HCT116 (cell line): ENCODE data around the gene WDR90. TPM values are rescaled to one million over a fixed set of nuclear protein-coding genes. Genes with fewer than 3 reads are reported as not detected.
A peak's percentile ranks its signal among the peaks of the same experiment; 100 is the strongest.

Experiments used
- ATAC-seq: fragments of 200-7000 bp; cut with Tn5 transposase; 2 replicates; pipeline ENCODE4 v1.9.1; 2020; ENCODE audit warnings: mild to moderate bottlenecking, moderate library complexity
- BruUV-seq: library from RNA; stranded (reverse); fragments of 400-500 nt; replicated peaks from 2 replicates; lab custom pipeline; 2021; lab: Mats Ljungman, UMichigan
- CTCF ChIA-PET: fragments of 300-600 bp; sonication (Branson Sonifier 250); formaldehyde crosslinking; loops from one replicate; lab custom pipeline; 2021; ENCODE audit warnings: antibody characterized with exemption; lab: Charles Lee
- POLR2A ChIA-PET: fragments of 300-600, 350-600 bp; sonication (Branson Sonifier 250); formaldehyde crosslinking; loops from one replicate; lab custom pipeline; 2021; ENCODE audit warnings: antibody characterized with exemption; lab: Charles Lee
- RAD21 ChIA-PET, 2 experiments: fragments of 300-600 bp; sonication (Branson Sonifier 250); formaldehyde crosslinking; loops; one replicate each; lab custom pipeline; 2023; ENCODE audit warnings: low total read pairs in 2 of 2; ENCODE audit not compliant: uncharacterized antibody in 2 of 2, unreplicated experiment in 2 of 2, low non-redundant PET in 1 of 2; lab: Charles Lee
- DNase-seq: peaks from one replicate; pipeline ENCODE4 v3.0.0-alpha.2; 2010; ENCODE audit warnings: low read depth, low spot score
- H2AFZ ChIP-seq: fragments of 200-600 bp; shearing (Covaris generic), sonication (generic); 2 replicates; pipeline ENCODE4 v1.6.1; 2017; ENCODE audit warnings: low read depth, mixed run types, mixed read lengths, antibody characterized with exemption, low read length; ENCODE audit not compliant: poor library complexity, severe bottlenecking
- H3K27ac ChIP-seq: 2 replicates; pipeline ENCODE4 v1.5.1; 2012; ENCODE audit warnings: low read depth, low read length
- H3K27me3 ChIP-seq: fragments of 200-600 bp; sonication (generic); 2 replicates; pipeline ENCODE4 v1.6.1; 2016; ENCODE audit warnings: mixed run types, low read length, mixed read lengths; ENCODE audit not compliant: insufficient read depth
- H3K36me3 ChIP-seq, 2 experiments: fragments of 200-500 bp in 1 of 2; fragments of 200-600 bp in 1 of 2; sonication (Bioruptor generic) in 1 of 2; sonication (generic) in 1 of 2; 2 replicates each; pipeline versions ENCODE4 v1.5.1 to v1.6.1; 2014 to 2016; ENCODE audit warnings: low read length in 2 of 2, inconsistent platforms in 1 of 2, mixed read lengths in 1 of 2, mixed run types in 1 of 2; ENCODE audit not compliant: insufficient read depth in 2 of 2, control insufficient read depth in 1 of 2
- H3K4me1 ChIP-seq, 2 experiments: fragments of 200-600 bp in 1 of 2; sonication (generic) in 1 of 2; 2 replicates each; pipeline versions ENCODE4 v1.5.1 to v1.6.1; 2012 to 2017; ENCODE audit warnings: low read length in 2 of 2, inconsistent platforms in 1 of 2, mild to moderate bottlenecking in 1 of 2, mixed read lengths in 1 of 2, mixed run types in 1 of 2, moderate library complexity in 1 of 2; ENCODE audit not compliant: insufficient read depth in 2 of 2, control insufficient read depth in 1 of 2
- H3K4me2 ChIP-seq: fragments of 200-600 bp; sonication (generic); 2 replicates; pipeline ENCODE4 v1.6.1; 2017; ENCODE audit warnings: mixed run types, low read length, mixed read lengths
- H3K4me3 ChIP-seq, 2 experiments: fragments of 200-600 bp in 1 of 2; sonication (generic) in 1 of 2; replicated peaks in 1 of 2; 2 replicates each; pipeline ENCODE4 v1.5.1; 2011 to 2016; ENCODE audit warnings: low read length in 2 of 2, control low read depth in 1 of 2, low read depth in 1 of 2, mild to moderate bottlenecking in 1 of 2, mixed read lengths in 1 of 2, mixed run types in 1 of 2
- H3K79me2 ChIP-seq: fragments of 200-600 bp; sonication (generic); 2 replicates; pipeline ENCODE4 v1.6.1; 2017; ENCODE audit warnings: mild to moderate bottlenecking, mixed run types, low read length, moderate library complexity, mixed read lengths; ENCODE audit not compliant: insufficient read depth
- H3K9ac ChIP-seq: fragments of 200-600 bp; sonication (generic); 2 replicates; pipeline ENCODE4 v1.6.1; 2016; ENCODE audit warnings: low read length, mixed read lengths
- H3K9me2 ChIP-seq: fragments of 200-600 bp; sonication (generic), shearing (Covaris generic); 2 replicates; pipeline ENCODE4 v1.6.1; 2017; ENCODE audit warnings: mixed run types, mild to moderate bottlenecking, moderate library complexity; ENCODE audit not compliant: insufficient read depth
- H3K9me3 ChIP-seq, 2 experiments: fragments of 200-500 bp in 1 of 2; fragments of 200-600 bp in 1 of 2; sonication (Bioruptor generic) in 1 of 2; sonication (generic) in 1 of 2; 2 replicates each; pipeline ENCODE4 v1.6.1; 2014 to 2017; ENCODE audit warnings: low read length in 2 of 2, mixed read lengths in 2 of 2, inconsistent platforms in 1 of 2, low read depth in 1 of 2, mild to moderate bottlenecking in 1 of 2, mixed run types in 1 of 2, moderate library complexity in 1 of 2; ENCODE audit not compliant: control insufficient read depth in 1 of 2, insufficient read depth in 1 of 2
- H4K20me1 ChIP-seq: fragments of 200-600 bp; sonication (generic), shearing (Covaris generic); 2 replicates; pipeline ENCODE4 v1.6.1; 2017; ENCODE audit warnings: mixed run types, mild to moderate bottlenecking, moderate library complexity; ENCODE audit not compliant: insufficient read depth
- EGR1 ChIP-seq: IDR thresholded peaks from 2 replicates; pipeline ENCODE4 v1.6.1; 2012; ENCODE audit warnings: low read depth
- EZH2phosphoT487 ChIP-seq: fragments of 200-600 bp; IDR thresholded peaks from 2 replicates; pipeline ENCODE4 v1.6.1; 2018; ENCODE audit warnings: antibody characterized with exemption, borderline replicate concordance
- JUND ChIP-seq: IDR thresholded peaks from 2 replicates; pipeline ENCODE4 v1.6.1; 2012
- POLR2A ChIP-seq: IDR thresholded peaks from 2 replicates; pipeline ENCODE4 v1.7.0; 2011; ENCODE audit warnings: borderline replicate concordance; ENCODE audit not compliant: insufficient read depth, insufficient read length; ENCODE audit errors: extremely low read depth
- POLR2AphosphoS5 ChIP-seq: IDR thresholded peaks from 2 replicates; pipeline ENCODE4 v1.6.1; 2011; ENCODE audit warnings: mild to moderate bottlenecking, low read depth, low read length, moderate library complexity
- RAD21 ChIP-seq: IDR thresholded peaks from 2 replicates; pipeline ENCODE4 v1.6.1; 2012; ENCODE audit warnings: low read depth, mild to moderate bottlenecking
- SP1 ChIP-seq: IDR thresholded peaks from 2 replicates; pipeline ENCODE4 v1.6.1; 2012; ENCODE audit warnings: low read depth
- ZFX ChIP-seq: fragments of 450-650 bp; IDR thresholded peaks from 2 replicates; pipeline ENCODE4 v1.6.1; 2017
- intact Hi-C: fragments of 100-400 bp; cut with micrococcal nuclease; formaldehyde crosslinking; loops from 2 replicates; pipeline ENCODE4 v1.10.0; 2022
- total RNA-seq: library from RNA; stranded (reverse); gene quantifications from one replicate; pipeline ENCODE4 v1.2.1, GENCODE V29; 2021; ENCODE audit not compliant: unreplicated experiment
- TF ChIP-seq, protein P1 (sequence below): IDR thresholded peaks from 2 replicates; pipeline ENCODE4 v1.6.1; 2011; ENCODE audit warnings: mild to moderate bottlenecking, low read length, moderate library complexity; ENCODE audit not compliant: insufficient replicate concordance; ENCODE audit errors: extremely low read depth

Gene WDR90
- total RNA-seq, 1 experiment from 2014 or later = 73.7 TPM

DNA sequence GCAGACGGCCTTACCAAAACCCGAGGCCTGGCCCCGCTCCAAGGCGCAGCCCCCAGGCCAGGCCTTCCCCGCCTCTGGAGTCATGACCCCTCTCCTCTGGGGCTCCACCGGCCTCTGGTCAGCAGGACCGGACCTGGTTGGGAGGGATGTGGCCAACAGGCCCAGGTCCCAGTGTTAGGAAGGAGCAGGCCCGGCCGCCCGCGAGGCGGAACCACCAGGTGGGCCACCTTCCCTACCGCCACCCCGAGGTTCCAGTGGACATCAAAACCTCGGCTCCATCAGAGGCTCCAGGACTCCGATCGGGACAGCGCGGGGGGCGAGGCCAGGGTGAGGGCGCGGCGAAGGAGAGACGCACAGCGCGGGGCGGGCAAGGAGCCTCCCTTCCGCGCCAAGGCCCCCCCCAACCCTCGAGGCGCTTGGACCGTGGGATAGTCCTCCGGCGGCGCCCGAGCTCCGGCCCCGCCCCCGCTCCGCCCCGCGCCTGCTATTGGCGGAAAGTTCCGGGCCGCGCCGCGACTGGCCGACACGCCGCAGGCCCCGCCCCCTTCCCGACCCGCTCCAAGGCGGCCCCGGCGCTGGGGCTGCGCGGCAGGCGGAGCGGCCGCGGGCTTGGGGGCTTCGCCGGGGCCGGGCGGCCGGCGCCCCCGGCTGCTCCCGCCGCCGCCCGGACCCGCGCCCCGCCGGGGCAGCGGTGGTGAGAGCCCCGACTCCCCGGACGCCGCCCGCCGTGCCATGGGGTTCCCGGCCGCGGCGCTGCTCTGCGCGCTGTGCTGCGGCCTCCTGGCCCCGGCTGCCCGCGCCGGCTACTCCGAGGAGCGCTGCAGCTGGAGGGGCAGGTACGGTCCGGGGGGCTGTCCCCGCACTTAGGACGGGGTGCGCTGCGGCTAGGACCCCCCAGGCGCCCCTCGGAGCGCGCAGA lies 65.7 kb downstream of the WDR90 start, which contains the start of gene METRN:
METRN (plus strand) TSS at position 561 of the 919 bp plus-strand sequence; CDS start at position 733, 172 bp downstream.
- POLR2A ChIA-PET = interaction anchor here (1.6 to 2.3 kb wide), 2 partner anchors 11 to 13 kb away, joined by 9 to 20 read pairs; partner anchors contain the start of genes CCDC78 and HAGHL

DNA sequence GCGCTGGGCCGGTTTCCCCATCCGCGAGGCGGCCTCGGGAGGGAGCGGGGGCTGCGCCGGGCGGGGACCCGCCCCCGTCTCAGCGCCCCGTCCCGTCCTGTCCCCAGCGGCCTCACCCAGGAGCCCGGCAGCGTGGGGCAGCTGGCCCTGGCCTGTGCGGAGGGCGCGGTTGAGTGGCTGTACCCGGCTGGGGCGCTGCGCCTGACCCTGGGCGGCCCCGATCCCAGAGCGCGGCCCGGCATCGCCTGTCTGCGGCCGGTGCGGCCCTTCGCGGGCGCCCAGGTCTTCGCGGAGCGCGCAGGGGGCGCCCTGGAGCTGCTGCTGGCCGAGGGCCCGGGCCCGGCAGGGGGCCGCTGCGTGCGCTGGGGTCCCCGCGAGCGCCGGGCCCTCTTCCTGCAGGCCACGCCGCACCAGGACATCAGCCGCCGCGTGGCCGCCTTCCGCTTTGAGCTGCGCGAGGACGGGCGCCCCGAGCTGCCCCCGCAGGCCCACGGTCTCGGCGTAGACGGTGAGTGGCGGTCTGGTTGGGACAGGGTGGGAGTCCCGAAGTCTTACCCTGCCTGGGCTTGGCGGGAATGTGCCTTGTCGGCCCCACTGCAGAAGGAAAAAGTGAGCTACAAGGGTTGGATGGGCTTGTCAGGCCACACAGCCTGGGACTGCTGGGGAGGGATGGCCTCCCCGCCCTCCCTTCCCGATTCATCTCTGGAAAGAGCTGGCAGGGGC lies 66.5 kb downstream of the WDR90 start:
- Histone ChIP-seq H3K27me3 (no peaks in the 10 kb centered on the region), H4K20me1 (peaks cover 3% of the 10 kb centered on the region; the same call in 1 of the 2 replicates), H3K27ac (peak overlapping the region; percentile 92), H3K9ac (peak overlapping the region; percentile 85), H3K79me2 (peaks cover 19% of the 10 kb centered on the region), H3K4me3 (peak overlapping the region; percentile 59 to 74), H2AFZ (no peak overlapping the region), H3K9me3 (no peaks in the 10 kb centered on the region), H3K9me2 (no peaks in the 10 kb centered on the region), H3K4me2 (peak overlapping the region; percentile 93), H3K36me3 (no peaks in the 10 kb centered on the region), H3K4me1 (peaks cover 42 to 75% of the 10 kb centered on the region in 2 experiments)
- BruUV-seq = no TSS peak
- intact Hi-C loops = no loop called here
- DNase-seq (no peak), ATAC-seq (peak; percentile 17)
- ChIA-PET POLR2A (interaction anchor here (1.6 to 2.3 kb wide), 2 partner anchors 10 to 13 kb away, joined by 9 to 20 read pairs; partner anchors contain the start of genes CCDC78 and HAGHL), CTCF (interaction anchor here (0.6 to 2.4 kb wide), 7 partner anchors 11 to 627 kb away, joined by 3 to 20 read pairs (median 4); partner anchors contain the start of genes CCDC78, CHTF18 and RPUSD1), RAD21 (interaction anchor here in 1 of 2 experiments (1.1 kb wide), 1 partner anchor 13 kb away, joined by 3 read pairs; no protein-coding TSS in a partner anchor)
- peak; percentile 81 for TF ChIP-seq ZFX
- TF ChIP-seq, protein P1, sequence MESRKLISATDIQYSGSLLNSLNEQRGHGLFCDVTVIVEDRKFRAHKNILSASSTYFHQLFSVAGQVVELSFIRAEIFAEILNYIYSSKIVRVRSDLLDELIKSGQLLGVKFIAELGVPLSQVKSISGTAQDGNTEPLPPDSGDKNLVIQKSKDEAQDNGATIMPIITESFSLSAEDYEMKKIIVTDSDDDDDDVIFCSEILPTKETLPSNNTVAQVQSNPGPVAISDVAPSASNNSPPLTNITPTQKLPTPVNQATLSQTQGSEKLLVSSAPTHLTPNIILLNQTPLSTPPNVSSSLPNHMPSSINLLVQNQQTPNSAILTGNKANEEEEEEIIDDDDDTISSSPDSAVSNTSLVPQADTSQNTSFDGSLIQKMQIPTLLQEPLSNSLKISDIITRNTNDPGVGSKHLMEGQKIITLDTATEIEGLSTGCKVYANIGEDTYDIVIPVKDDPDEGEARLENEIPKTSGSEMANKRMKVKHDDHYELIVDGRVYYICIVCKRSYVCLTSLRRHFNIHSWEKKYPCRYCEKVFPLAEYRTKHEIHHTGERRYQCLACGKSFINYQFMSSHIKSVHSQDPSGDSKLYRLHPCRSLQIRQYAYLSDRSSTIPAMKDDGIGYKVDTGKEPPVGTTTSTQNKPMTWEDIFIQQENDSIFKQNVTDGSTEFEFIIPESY = no peak
- TF ChIP-seq EGR1 = no peak
- TF ChIP-seq SP1 = no peak
- TF ChIP-seq RAD21 = no peak
- no peak for TF ChIP-seq EZH2phosphoT487
- peak; percentile 42 for TF ChIP-seq POLR2AphosphoS5
- no peak for TF ChIP-seq POLR2A

More for the DNA sequence above, 65.7 kb downstream of the WDR90 start, which contains the start of gene METRN:
- no peaks in the 10 kb centered on the region for H3K9me2 ChIP-seq
- no peak for DNase-seq
- BruUV-seq = no TSS peak
- CTCF ChIA-PET = interaction anchor here (0.6 to 2.4 kb wide), 4 partner anchors 13 to 388 kb away, joined by 3 to 20 read pairs (median 4); no protein-coding TSS in a partner anchor
- RAD21 ChIA-PET = no interaction called here
- H4K20me1 ChIP-seq = peaks cover 3% of the 10 kb centered on the region; the same call in 1 of the 2 replicates
- H2AFZ ChIP-seq = no peak within 1 kb of the TSS
- H3K9ac ChIP-seq = peak within 1 kb of the TSS; percentile 85
- no peak for TF ChIP-seq JUND
- TF ChIP-seq POLR2AphosphoS5 = 0 out of 2 replicates have a peak, but pooled peaks have one; percentile 30
- intact Hi-C loops = loop anchor here (5.0 kb wide), 2 partner anchors 162 to 342 kb away; no protein-coding TSS in a partner anchor
- H3K36me3 ChIP-seq = no peaks in the 10 kb centered on the region
- H3K27ac ChIP-seq = peak within 1 kb of the TSS; percentile 92
- ATAC-seq = peak; percentile 64
- no peaks in the 10 kb centered on the region for H3K9me3 ChIP-seq
- H3K4me2 ChIP-seq = peak within 1 kb of the TSS; percentile 93
- H3K27me3 ChIP-seq = no peaks in the 10 kb centered on the region
- peak within 1 kb of the TSS; percentile 59 to 74 for H3K4me3 ChIP-seq
- H3K79me2 ChIP-seq = peaks cover 19% of the 10 kb centered on the region
- H3K4me1 ChIP-seq = peaks cover 37 to 75% of the 10 kb centered on the region in 2 experiments
